ENCODE measurements around the gene CTTN. TPM values are rescaled to one million over a fixed set of nuclear protein-coding genes. Genes with fewer than 3 reads are reported as not detected.
A peak's percentile ranks its signal among the peaks of the same experiment; 100 is the strongest.

The CTTN gene
- total and polyA plus RNA-seq, 8 donors = 68.7 to 130 (median 87.6) TPM

- 92 to 96% methylated on average over 14 of the region's 14 CpGs for WGBS, 2 donors
- Histone ChIP-seq H3K4me3 (no peak overlapping the region), H3K36me3 (peaks cover 7 to 73% (median 31%) of the 10 kb centered on the region in 3 donors), H3K27ac (no peak overlapping the region), H3K4me1 (no peaks in the 10 kb centered on the region), H3K9me3 (no peaks in the 10 kb centered on the region), H3K27me3 (no peaks in the 10 kb centered on the region)
- no peak for DNase-seq
- no peak for FAIRE-seq
- intact Hi-C loops (cut with DNase I) = no loop called here
- no peak for ATAC-seq
- TF ChIP-seq, protein P1, sequence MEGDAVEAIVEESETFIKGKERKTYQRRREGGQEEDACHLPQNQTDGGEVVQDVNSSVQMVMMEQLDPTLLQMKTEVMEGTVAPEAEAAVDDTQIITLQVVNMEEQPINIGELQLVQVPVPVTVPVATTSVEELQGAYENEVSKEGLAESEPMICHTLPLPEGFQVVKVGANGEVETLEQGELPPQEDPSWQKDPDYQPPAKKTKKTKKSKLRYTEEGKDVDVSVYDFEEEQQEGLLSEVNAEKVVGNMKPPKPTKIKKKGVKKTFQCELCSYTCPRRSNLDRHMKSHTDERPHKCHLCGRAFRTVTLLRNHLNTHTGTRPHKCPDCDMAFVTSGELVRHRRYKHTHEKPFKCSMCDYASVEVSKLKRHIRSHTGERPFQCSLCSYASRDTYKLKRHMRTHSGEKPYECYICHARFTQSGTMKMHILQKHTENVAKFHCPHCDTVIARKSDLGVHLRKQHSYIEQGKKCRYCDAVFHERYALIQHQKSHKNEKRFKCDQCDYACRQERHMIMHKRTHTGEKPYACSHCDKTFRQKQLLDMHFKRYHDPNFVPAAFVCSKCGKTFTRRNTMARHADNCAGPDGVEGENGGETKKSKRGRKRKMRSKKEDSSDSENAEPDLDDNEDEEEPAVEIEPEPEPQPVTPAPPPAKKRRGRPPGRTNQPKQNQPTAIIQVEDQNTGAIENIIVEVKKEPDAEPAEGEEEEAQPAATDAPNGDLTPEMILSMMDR (IDR thresholded peaks at IDR 0.05) = no peak
Observed at GRCh38 chr11:70424765-70425344, 26.5 kb downstream of the CTTN start.

- Histone ChIP-seq H3K4me1 (no peaks in the 10 kb centered on the region), H3K27ac (no peak overlapping the region), H3K36me3 (peaks cover 0 to 73% (median 32%) of the 10 kb centered on the region in 3 donors), H3K4me3 (no peak overlapping the region), H3K27me3 (no peaks in the 10 kb centered on the region), H3K9me3 (no peaks in the 10 kb centered on the region)
- intact Hi-C loops (cut with DNase I) = no loop called here
- no peak for DNase-seq
- no peak for ATAC-seq
- TF ChIP-seq, protein P1 (IDR thresholded peaks at IDR 0.05) = no peak
- WGBS, 2 donors = 89 to 97% methylated on average over 11 of the region's 11 CpGs
- FAIRE-seq = no peak
Observed at GRCh38 chr11:70427436-70427835, 29.1 kb downstream of the CTTN start.

- H3K27me3 ChIP-seq = no peaks in the 10 kb centered on the region
- TF ChIP-seq, protein P1 (IDR thresholded peaks at IDR 0.05) = no peak
- no peaks in the 10 kb centered on the region for H3K4me1 ChIP-seq
- WGBS, 2 donors = 94 to 96% methylated on average over 18 of the region's 18 CpGs
- H3K4me3 ChIP-seq = no peak overlapping the region
- no peaks in the 10 kb centered on the region for H3K9me3 ChIP-seq
- DNase-seq (no peak), ATAC-seq (no peak), FAIRE-seq (no peak)
- intact Hi-C loops (cut with DNase I) = no loop called here
- peaks cover 0 to 80% (median 28%) of the 10 kb centered on the region in 3 donors for H3K36me3 ChIP-seq
- H3K27ac ChIP-seq = no peak overlapping the region
Observed at GRCh38 chr11:70428701-70429427, 30.5 kb downstream of the CTTN start.

GRCh38 chr11:70429428-70429705 lies 31.0 kb downstream of the CTTN start:
- DNase-seq (no peak), ATAC-seq (peak in 1 of 4 donors; percentile 31), FAIRE-seq (no peak)
- no peaks in the 10 kb centered on the region for H3K27me3 ChIP-seq
- TF ChIP-seq, protein P1 (IDR thresholded peaks at IDR 0.05) = no peak
- 76 to 80% methylated on average over 8 of the region's 8 CpGs for WGBS, 2 donors
- H3K9me3 ChIP-seq = no peaks in the 10 kb centered on the region
- intact Hi-C loops (cut with DNase I) = no loop called here
- no peak overlapping the region for H3K4me3 ChIP-seq
- peaks cover 0 to 85% (median 28%) of the 10 kb centered on the region in 3 donors for H3K36me3 ChIP-seq
- H3K27ac ChIP-seq = no peak overlapping the region
- no peaks in the 10 kb centered on the region for H3K4me1 ChIP-seq
